Kidney epithelial cell (primary cell): ENCODE measurements around the gene HPSE. TPM values are rescaled to one million over a fixed set of nuclear protein-coding genes. Genes with fewer than 3 reads are reported as not detected.

Source experiments
- DNase-seq: peaks from one replicate; pipeline ENCODE4 v3.0.0-alpha.2; 2010; ENCODE audit warnings: low read depth
- H3K27me3 ChIP-seq: 2 replicates; pipeline ENCODE4 v1.6.0; 2011; ENCODE audit warnings: low read length; ENCODE audit not compliant: control insufficient read depth, insufficient read depth
- H3K36me3 ChIP-seq: 2 replicates; pipeline ENCODE4 v1.5.1; 2011; ENCODE audit warnings: low read length; ENCODE audit not compliant: control insufficient read depth, insufficient read depth
- H3K4me3 ChIP-seq: 2 replicates; pipeline ENCODE4 v1.5.1; 2011; ENCODE audit warnings: low read depth, mild to moderate bottlenecking, control low read depth, low read length
- total RNA-seq: library from RNA; depleted of rRNA; stranded (reverse); fragments of >200 nt; gene quantifications from 2 replicates; pipeline ENCODE4 v1.2.3, GENCODE V29; 2015
- TF ChIP-seq, protein P1 (sequence below): IDR thresholded peaks from 2 replicates; pipeline ENCODE4 v1.5.1; 2011; ENCODE audit warnings: mild to moderate bottlenecking, moderate library complexity, low read length, control low read depth, inconsistent platforms; ENCODE audit not compliant: insufficient read depth, poor library complexity, severe bottlenecking

Gene HPSE
- total RNA-seq, 1 donor from 2014 or later = 0.21 TPM

DNA sequence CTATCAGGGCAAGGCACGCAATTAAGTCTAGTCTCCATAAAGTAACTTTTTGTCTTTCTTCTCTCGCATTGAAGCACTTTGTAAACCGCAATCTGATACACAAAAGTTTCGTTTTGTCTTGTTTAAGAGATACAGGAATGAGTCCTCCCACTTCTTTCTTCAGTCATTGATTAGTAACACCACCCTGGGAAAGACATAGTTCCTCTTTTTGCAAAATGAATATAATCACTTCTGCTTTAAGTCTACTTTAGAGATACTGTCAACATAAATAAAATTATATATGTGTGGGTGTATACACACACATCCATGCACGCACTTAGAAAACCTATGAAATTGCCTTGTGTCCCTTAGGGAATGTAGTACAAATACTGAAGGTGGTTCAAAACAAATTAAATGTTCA is 61.7 kb downstream of the HPSE start:
- H3K27me3 ChIP-seq = no peaks in the 10 kb centered on the region
- no peak for DNase-seq
- no peaks in the 10 kb centered on the region for H3K36me3 ChIP-seq
- no peak overlapping the region for H3K4me3 ChIP-seq
- TF ChIP-seq, protein P1, sequence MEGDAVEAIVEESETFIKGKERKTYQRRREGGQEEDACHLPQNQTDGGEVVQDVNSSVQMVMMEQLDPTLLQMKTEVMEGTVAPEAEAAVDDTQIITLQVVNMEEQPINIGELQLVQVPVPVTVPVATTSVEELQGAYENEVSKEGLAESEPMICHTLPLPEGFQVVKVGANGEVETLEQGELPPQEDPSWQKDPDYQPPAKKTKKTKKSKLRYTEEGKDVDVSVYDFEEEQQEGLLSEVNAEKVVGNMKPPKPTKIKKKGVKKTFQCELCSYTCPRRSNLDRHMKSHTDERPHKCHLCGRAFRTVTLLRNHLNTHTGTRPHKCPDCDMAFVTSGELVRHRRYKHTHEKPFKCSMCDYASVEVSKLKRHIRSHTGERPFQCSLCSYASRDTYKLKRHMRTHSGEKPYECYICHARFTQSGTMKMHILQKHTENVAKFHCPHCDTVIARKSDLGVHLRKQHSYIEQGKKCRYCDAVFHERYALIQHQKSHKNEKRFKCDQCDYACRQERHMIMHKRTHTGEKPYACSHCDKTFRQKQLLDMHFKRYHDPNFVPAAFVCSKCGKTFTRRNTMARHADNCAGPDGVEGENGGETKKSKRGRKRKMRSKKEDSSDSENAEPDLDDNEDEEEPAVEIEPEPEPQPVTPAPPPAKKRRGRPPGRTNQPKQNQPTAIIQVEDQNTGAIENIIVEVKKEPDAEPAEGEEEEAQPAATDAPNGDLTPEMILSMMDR = no peak

DNA sequence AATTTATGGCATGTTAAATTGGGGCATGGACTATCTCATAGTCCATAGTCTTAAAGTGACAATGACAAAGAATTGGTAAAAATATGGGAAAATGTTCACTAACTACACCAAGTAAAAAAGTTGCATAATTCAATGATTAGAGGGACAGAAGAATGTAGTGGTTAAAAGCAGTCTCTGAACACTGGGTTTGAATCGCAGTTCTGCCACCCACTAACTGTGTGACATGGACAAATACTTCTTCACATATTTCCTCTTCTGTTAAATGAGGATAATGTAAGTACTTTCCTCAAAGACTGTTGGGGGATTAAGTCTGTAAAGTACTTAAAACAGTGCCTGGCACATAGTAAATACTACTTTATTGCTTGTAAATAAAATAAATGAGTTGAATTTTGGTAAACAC is 65.4 kb downstream of the HPSE start:
- TF ChIP-seq, protein P1 = no peak
- Histone ChIP-seq H3K4me3 (no peak overlapping the region), H3K27me3 (no peaks in the 10 kb centered on the region), H3K36me3 (no peaks in the 10 kb centered on the region)
- no peak for DNase-seq

DNA sequence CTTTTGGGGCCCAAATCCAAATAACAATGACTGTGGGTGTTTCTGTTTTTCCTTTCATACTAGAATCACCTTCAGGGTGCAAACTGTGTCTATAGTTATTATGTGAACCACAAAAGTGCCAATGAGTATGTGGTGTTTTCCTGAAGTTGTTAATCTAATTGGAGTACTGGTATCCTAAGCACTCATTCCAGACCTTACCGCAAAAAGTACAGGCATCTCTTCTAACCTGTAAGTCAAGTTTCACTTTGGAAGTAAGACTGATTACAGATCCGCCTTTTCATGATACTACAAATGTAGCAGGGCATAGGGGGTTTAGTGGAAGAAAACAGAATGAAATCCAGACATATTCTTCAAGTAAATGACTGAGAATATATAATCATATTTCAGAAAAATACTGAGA is 66.2 kb downstream of the HPSE start:
- TF ChIP-seq, protein P1 = no peak
- no peaks in the 10 kb centered on the region for H3K36me3 ChIP-seq
- DNase-seq = no peak

DNA sequence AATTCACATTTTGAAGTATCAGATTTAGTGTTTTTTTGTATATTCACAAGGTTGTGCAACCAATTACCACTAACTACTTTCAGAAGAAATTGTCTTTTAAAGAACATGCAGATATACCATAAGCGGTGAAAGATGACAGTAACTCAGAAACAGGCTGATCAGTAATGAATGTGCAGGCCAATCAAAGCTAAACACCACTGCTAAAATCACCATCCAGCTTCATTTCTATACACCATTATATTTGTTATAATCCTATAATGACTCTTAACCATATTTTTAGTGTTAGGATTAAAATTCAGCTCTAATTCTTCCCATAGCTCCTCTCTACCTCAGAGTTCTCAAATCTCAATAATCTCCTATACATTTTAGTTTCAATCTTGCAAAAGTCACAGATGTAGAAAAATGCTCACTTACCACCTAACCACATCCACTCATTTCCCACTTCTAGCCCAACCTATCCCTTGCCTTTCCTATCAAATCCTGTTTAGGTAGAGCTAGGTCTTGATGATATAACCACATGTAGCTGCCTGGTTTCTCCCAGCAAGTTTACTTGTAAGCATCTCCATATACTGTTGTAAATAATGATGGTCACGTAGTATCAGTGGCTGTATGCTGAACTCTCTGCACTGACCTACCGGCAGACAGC is 66.7 kb downstream of the HPSE start:
- TF ChIP-seq, protein P1 = no peak
- DNase-seq = no peak
- Histone ChIP-seq H3K27me3 (no peaks in the 10 kb centered on the region), H3K36me3 (no peaks in the 10 kb centered on the region), H3K4me3 (no peak overlapping the region)

More for the DNA sequence above, 66.2 kb downstream of the HPSE start:
- no peak overlapping the region for H3K4me3 ChIP-seq
- H3K27me3 ChIP-seq = no peaks in the 10 kb centered on the region

DNA sequence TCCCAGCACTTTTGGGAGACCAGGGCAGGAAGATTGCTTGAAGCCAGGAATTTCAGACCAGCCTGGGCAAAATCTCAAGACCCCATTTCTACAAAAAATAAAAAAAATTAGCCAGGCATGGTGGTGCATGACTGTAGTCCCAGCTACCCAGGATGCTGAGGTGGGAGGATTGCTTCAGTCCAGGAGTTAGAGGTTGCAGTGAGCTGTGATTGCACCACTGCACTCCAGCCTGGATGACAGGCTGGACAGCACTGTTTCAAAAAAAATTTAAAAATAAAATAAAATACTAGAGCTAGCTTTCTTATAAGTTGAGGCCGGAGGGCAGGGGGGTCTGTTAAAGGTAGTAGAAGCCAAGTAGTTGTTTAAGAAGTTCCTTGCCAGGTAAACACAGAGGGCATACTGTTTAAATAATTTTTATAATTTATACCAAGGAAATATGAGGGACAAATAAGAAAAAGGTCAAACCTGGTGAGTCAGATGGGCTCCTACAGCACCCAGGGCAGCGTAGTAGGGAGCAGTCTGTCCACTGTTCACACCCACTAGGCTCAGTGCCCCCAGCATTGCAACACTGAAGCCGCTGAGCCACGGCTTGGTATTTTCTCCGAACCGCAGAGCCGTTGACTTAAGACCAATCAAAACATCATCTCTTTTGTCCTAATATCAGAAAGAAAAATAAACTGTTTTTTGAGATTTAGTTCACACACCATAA is 67.4 kb downstream of the HPSE start:
- TF ChIP-seq, protein P1 = no peak
- no peak for DNase-seq
- Histone ChIP-seq H3K36me3 (no peaks in the 10 kb centered on the region), H3K27me3 (no peaks in the 10 kb centered on the region), H3K4me3 (no peak overlapping the region)

DNA sequence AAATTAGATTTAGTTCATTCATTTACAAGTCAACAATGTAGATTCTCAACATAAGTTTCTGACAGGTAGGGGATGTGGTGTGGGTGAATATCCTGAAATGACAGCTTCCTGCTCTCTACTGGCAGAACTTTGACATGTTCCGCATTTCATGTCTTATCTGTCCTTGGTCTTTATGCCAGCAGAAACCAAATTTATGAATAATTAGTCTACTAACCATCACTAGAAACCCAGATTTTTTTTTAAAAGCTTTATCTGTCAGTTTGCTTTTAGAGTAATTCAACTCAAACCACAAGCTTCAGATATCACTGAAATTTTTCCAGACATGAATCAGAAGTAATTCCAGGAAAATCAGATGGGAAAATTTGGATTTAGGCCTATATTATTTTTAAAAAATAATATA is 68.0 kb downstream of the HPSE start:
- TF ChIP-seq, protein P1 = no peak
- no peak for DNase-seq
- H3K36me3 ChIP-seq = no peaks in the 10 kb centered on the region
- no peak overlapping the region for H3K4me3 ChIP-seq
- no peaks in the 10 kb centered on the region for H3K27me3 ChIP-seq
